ENCODE measurements around the gene FAM219A.
"Not testable (repeated sequence)": the region's sequence is repeated elsewhere in the genome, so short reads cannot be mapped to it uniquely, and the experiment has no call there.

The FAM219A gene

GRCh38 chr9:34437926-34438307 is 20.5 kb downstream of the FAM219A start:
- H3K4me1 ChIP-seq (ENCODE audit: control insufficient read depth, insufficient read depth, low read length); H3K9ac ChIP-seq (ENCODE audit: low read length); H3K4me3 ChIP-seq (ENCODE audit: low read length); H3K9me3 ChIP-seq (ENCODE audit: control insufficient read depth, low read length); H3K27me3 ChIP-seq (ENCODE audit: control insufficient read depth, insufficient read depth, low read length); H3K36me3 ChIP-seq (ENCODE audit: control insufficient read depth, insufficient read depth, low read length): not testable (repeated sequence)

DNA sequence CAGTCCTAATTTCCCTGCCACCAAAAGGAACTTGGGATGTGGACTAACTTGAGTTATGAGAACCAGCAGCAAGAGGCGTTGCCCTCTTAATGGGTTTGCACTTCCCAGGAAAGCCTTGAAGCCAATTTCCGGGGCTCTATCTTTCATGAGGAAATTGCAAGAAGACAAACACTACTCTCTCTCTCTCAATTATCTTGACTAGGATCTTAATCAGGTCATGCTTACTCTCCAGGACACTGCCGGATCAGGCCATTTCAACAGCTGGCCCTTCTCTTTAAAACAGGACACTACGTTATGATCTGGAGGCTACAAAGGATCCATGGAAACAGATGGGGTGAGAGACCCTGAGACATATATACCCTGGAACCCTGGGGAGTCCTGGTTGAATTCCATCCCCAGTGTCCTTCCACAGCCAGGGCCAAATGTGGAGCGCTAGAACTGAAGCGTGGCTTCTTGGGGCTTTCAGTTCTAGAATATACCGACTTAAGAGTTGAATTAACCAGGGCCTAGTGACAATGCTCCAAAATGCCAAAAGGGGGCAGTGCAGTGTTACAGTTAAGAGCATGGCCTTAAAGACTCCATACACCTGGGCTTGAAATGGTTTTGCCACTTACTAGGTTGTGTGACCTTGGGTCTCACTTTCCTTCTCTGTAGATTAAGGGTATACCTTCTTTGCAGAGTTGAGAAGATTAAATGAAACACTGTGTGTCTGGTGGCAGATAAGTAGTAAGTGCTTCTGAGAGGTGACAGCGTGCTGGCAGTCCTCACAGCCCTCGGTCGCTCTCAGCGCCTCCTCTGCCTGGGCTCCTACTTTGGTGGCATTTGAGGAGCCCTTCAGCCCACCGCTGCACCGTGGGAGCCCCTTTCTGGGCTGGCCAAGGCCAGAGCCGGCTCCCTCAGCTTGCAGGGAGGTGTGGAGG is 21.1 kb downstream of the FAM219A start:
- Histone ChIP-seq H3K27me3 (ENCODE audit: control insufficient read depth, insufficient read depth, low read length) (no peaks in the 10 kb centered on the region), H3K36me3 (ENCODE audit: control insufficient read depth, insufficient read depth, low read length) (no peaks in the 10 kb centered on the region), H3K4me3 (ENCODE audit: low read length) (no peak overlapping the region), H3K9ac (ENCODE audit: low read length) (no peak overlapping the region), H3K4me1 (ENCODE audit: control insufficient read depth, insufficient read depth, low read length) (peaks cover 4% of the 10 kb centered on the region), H3K9me3 (ENCODE audit: control insufficient read depth, low read length) (no peaks in the 10 kb centered on the region)

- H3K4me1 ChIP-seq (ENCODE audit: control insufficient read depth, insufficient read depth, low read length), result peaks cover 5% of the 10 kb centered on the region
- H3K36me3 ChIP-seq (ENCODE audit: control insufficient read depth, insufficient read depth, low read length), result no peaks in the 10 kb centered on the region
- H3K27me3 ChIP-seq (ENCODE audit: control insufficient read depth, insufficient read depth, low read length), result no peaks in the 10 kb centered on the region
- H3K4me3 ChIP-seq (ENCODE audit: low read length), result no peak overlapping the region
- no peak overlapping the region for H3K9ac ChIP-seq (ENCODE audit: low read length)
- no peaks in the 10 kb centered on the region for H3K9me3 ChIP-seq (ENCODE audit: control insufficient read depth, low read length)
Observed at GRCh38 chr9:34431667-34432066, 26.7 kb downstream of the FAM219A start.

GRCh38 chr9:34430843-34431437 is 27.4 kb downstream of the FAM219A start:
- Histone ChIP-seq H3K4me3 (ENCODE audit: low read length) (no peak overlapping the region), H3K9me3 (ENCODE audit: control insufficient read depth, low read length) (no peaks in the 10 kb centered on the region), H3K9ac (ENCODE audit: low read length) (no peak overlapping the region), H3K4me1 (ENCODE audit: control insufficient read depth, insufficient read depth, low read length) (peaks cover 5% of the 10 kb centered on the region), H3K27me3 (ENCODE audit: control insufficient read depth, insufficient read depth, low read length) (no peaks in the 10 kb centered on the region), H3K36me3 (ENCODE audit: control insufficient read depth, insufficient read depth, low read length) (no peaks in the 10 kb centered on the region)

DNA sequence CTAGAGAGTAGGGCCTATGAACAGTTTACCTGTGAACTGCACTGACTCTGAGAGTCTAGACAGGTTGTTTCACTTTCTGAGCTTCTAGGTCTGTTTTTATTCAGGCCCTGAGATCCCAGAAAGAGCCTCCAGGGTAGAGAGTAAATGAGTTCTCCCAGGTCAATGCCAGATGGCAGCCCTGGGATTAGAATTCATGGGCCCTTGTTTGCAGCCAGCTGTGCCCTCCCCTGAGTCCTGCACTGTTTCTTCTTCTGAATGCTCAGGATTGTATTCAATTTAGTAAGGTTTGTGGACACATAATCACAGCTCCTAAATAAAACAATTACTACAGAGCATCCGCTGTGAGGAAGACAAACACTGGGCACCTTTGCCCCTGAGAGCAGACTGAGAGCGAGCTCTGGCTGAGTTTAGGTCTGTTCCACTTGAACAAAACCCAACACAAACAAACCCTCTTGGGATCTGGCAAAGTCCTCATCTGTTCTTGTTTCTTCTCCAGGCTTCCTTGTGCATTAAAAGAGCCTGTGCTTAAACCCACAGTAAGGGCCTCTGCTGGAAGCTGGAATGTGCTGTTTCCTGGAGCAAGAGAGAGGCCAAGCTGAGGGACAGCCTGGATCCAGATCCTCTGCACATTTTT is 29.9 kb downstream of the FAM219A start:
- no peak overlapping the region for H3K9ac ChIP-seq (ENCODE audit: low read length)
- H3K4me3 ChIP-seq (ENCODE audit: low read length), result no peak overlapping the region
- no peaks in the 10 kb centered on the region for H3K36me3 ChIP-seq (ENCODE audit: control insufficient read depth, insufficient read depth, low read length)
- H3K4me1 ChIP-seq (ENCODE audit: control insufficient read depth, insufficient read depth, low read length), result peaks cover 5% of the 10 kb centered on the region
- H3K9me3 ChIP-seq (ENCODE audit: control insufficient read depth, low read length), result no peaks in the 10 kb centered on the region
- no peaks in the 10 kb centered on the region for H3K27me3 ChIP-seq (ENCODE audit: control insufficient read depth, insufficient read depth, low read length)

DNA sequence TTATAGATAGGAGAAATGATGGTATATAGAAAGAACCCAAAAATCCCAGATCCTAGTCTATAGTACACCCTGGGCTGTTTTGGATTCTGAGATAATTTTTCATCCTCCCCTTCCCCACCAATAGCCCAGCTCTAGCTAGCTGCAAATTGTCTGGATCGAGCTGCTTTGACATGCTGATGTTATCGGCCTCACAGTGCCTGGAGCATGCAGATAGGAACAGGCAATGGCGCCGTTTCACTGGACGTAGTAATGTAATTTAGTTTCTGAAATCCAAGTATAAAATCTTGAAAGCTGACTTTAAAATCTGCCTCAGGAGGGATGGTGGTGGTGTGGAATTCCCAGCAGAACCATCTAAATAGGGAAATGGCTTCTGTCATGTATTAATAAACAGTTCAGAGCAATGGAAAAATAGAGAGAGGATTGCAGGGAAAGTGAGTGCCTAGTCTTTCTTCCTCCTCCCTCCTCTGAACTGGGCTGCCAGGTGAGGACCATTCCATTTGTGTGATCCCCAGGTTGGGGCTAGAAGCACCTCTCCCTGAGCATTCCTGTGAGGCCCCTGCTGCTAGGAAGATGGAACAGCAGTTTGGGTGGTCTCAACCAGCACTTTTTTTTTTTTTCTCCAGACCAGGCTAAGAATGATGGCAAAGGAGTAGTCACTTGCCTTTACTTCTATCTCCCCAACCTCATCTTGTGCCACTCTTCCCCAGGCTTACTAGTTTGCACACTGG is 31.9 kb downstream of the FAM219A start:
- no peak overlapping the region for H3K9ac ChIP-seq (ENCODE audit: low read length)
- H3K27me3 ChIP-seq (ENCODE audit: control insufficient read depth, insufficient read depth, low read length), result no peaks in the 10 kb centered on the region
- H3K4me3 ChIP-seq (ENCODE audit: low read length), result no peak overlapping the region
- no peaks in the 10 kb centered on the region for H3K36me3 ChIP-seq (ENCODE audit: control insufficient read depth, insufficient read depth, low read length)
- peaks cover 5% of the 10 kb centered on the region for H3K4me1 ChIP-seq (ENCODE audit: control insufficient read depth, insufficient read depth, low read length)
- no peaks in the 10 kb centered on the region for H3K9me3 ChIP-seq (ENCODE audit: control insufficient read depth, low read length)

- Histone ChIP-seq H3K36me3 (ENCODE audit: control insufficient read depth, insufficient read depth, low read length) (no peaks in the 10 kb centered on the region), H3K9me3 (ENCODE audit: control insufficient read depth, low read length) (no peaks in the 10 kb centered on the region), H3K4me1 (ENCODE audit: control insufficient read depth, insufficient read depth, low read length) (no peaks in the 10 kb centered on the region), H3K4me3 (ENCODE audit: low read length) (no peak overlapping the region), H3K27me3 (ENCODE audit: control insufficient read depth, insufficient read depth, low read length) (no peaks in the 10 kb centered on the region), H3K9ac (ENCODE audit: low read length) (no peak overlapping the region)
Observed at GRCh38 chr9:34419716-34420504, 38.5 kb downstream of the FAM219A start.

DNA sequence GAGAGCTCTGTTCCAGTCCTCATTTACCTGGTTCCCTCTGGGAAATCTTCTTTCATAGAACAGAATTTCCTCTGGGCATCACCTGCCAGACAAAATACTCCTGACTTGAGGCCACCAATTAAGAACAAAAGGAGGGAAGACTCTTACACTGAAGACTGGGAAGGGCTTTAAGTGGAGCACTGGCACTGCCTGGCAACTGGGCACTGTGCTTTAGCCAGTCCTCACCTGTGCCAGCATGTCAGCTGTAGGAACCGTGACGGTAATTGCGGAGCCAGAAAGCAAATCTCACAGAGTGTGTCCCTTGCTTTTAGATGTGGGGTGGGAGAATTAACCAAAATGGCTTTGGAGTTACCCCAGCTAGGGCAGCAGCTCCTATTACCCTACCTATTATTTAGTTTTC is 40.6 kb downstream of the FAM219A start:
- Histone ChIP-seq H3K36me3 (ENCODE audit: control insufficient read depth, insufficient read depth, low read length) (no peaks in the 10 kb centered on the region), H3K4me3 (ENCODE audit: low read length) (no peak overlapping the region), H3K4me1 (ENCODE audit: control insufficient read depth, insufficient read depth, low read length) (no peaks in the 10 kb centered on the region), H3K9me3 (ENCODE audit: control insufficient read depth, low read length) (no peaks in the 10 kb centered on the region), H3K27me3 (ENCODE audit: control insufficient read depth, insufficient read depth, low read length) (no peaks in the 10 kb centered on the region), H3K9ac (ENCODE audit: low read length) (no peak overlapping the region)

- Histone ChIP-seq H3K9me3 (ENCODE audit: control insufficient read depth, low read length) (no peaks in the 10 kb centered on the region), H3K9ac (ENCODE audit: low read length) (no peak overlapping the region), H3K4me1 (ENCODE audit: control insufficient read depth, insufficient read depth, low read length) (no peaks in the 10 kb centered on the region), H3K4me3 (ENCODE audit: low read length) (no peak overlapping the region), H3K36me3 (ENCODE audit: control insufficient read depth, insufficient read depth, low read length) (no peaks in the 10 kb centered on the region), H3K27me3 (ENCODE audit: control insufficient read depth, insufficient read depth, low read length) (no peaks in the 10 kb centered on the region)
Observed at GRCh38 chr9:34413231-34413852, 45.0 kb downstream of the FAM219A start.

- H3K9me3 ChIP-seq (ENCODE audit: control insufficient read depth, low read length), result no peaks in the 10 kb centered on the region
- no peak overlapping the region for H3K9ac ChIP-seq (ENCODE audit: low read length)
- H3K4me1 ChIP-seq (ENCODE audit: control insufficient read depth, insufficient read depth, low read length), result no peaks in the 10 kb centered on the region
- no peaks in the 10 kb centered on the region for H3K27me3 ChIP-seq (ENCODE audit: control insufficient read depth, insufficient read depth, low read length)
- no peak overlapping the region for H3K4me3 ChIP-seq (ENCODE audit: low read length)
- H3K36me3 ChIP-seq (ENCODE audit: control insufficient read depth, insufficient read depth, low read length), result no peaks in the 10 kb centered on the region
Observed at GRCh38 chr9:34412336-34412735, 46.0 kb downstream of the FAM219A start.

DNA sequence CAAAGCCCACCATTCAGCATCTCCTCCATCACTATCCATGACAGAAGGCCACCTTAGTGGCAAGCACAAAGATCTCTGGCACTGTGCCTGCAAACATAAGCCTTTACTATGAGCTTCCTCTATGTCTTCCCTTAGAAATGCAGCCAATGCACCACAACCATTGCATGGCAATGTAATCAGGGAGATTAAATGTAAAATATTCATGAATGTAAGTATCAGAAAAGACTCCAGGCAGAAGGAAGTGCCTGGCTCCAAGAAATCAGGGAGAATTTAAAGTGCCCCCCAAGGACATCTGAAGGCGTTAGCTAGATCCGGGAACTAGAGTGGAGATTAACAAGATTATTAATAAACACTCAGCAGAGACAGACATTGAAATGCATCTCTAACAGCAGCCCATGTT is 49.2 kb downstream of the FAM219A start:
- Histone ChIP-seq H3K36me3 (ENCODE audit: control insufficient read depth, insufficient read depth, low read length) (no peaks in the 10 kb centered on the region), H3K27me3 (ENCODE audit: control insufficient read depth, insufficient read depth, low read length) (no peaks in the 10 kb centered on the region), H3K4me1 (ENCODE audit: control insufficient read depth, insufficient read depth, low read length) (no peaks in the 10 kb centered on the region), H3K9ac (ENCODE audit: low read length) (no peak overlapping the region), H3K9me3 (ENCODE audit: control insufficient read depth, low read length) (no peaks in the 10 kb centered on the region), H3K4me3 (ENCODE audit: low read length) (no peak overlapping the region)
